Colonic mucosa (tissue), 4 donors: ENCODE results near the gene ODF2L. TPM values are rescaled to one million over a fixed set of nuclear protein-coding genes. Genes with fewer than 3 reads are reported as not detected.

ENCODE experiments used
- DNase-seq: peaks from one replicate; pipeline ENCODE4 v3.0.0-alpha.2; 2020
- H3K27ac ChIP-seq: fragments of 200-600 bp; one replicate; pipeline ENCODE4 v1.8.0; 2021
- H3K27me3 ChIP-seq: fragments of 200-600 bp; one replicate; pipeline ENCODE4 v1.8.0; 2021
- H3K36me3 ChIP-seq: fragments of 200-600 bp; one replicate; pipeline ENCODE4 v1.8.0; 2021
- H3K4me1 ChIP-seq: fragments of 200-600 bp; one replicate; pipeline ENCODE4 v1.8.0; 2021; ENCODE audit warnings: mild to moderate bottlenecking
- H3K4me3 ChIP-seq: fragments of 200-600 bp; one replicate; pipeline ENCODE4 v1.8.0; 2021
- H3K9ac ChIP-seq, 2 donors: one replicate each; pipeline ENCODE4 v1.7.0; 2013; ENCODE audit warnings: control low read depth in 2 of 2, low read depth in 2 of 2, low read length in 2 of 2
- H3K9me3 ChIP-seq: fragments of 200-600 bp; one replicate; pipeline ENCODE4 v1.8.0; 2021
- intact Hi-C: fragments of 100-400 bp; cut with DNase I; formaldehyde crosslinking; loops from one replicate; pipeline ENCODE4 v1.14.1; 2022
- total RNA-seq, 2 donors: library from RNA; stranded (reverse); fragmentation: NEBNext Ultra II Directional in 1 of 2; extraction: Animal tissue kit (Norgen Biotek cat#: 25700) in 1 of 2; gene quantifications; one replicate each; pipeline ENCODE4 v1.2.1, GENCODE V29; 2021
- TF ChIP-seq, protein P1 (sequence below): fragments of 200-600 bp; IDR thresholded peaks from one replicate; pipeline ENCODE4 v1.8.0; 2022; ENCODE audit warnings: antibody characterized with exemption, mild to moderate bottlenecking
- donor health status: healthy.
- donor health status: DM: no; HTN: no; CAD: no.
- donor health status: DM: no; HTN: no; CAD: no.

Gene ODF2L
- total RNA-seq, 2 donors from 2014 or later: 21.9 to 35.9 TPM

DNA sequence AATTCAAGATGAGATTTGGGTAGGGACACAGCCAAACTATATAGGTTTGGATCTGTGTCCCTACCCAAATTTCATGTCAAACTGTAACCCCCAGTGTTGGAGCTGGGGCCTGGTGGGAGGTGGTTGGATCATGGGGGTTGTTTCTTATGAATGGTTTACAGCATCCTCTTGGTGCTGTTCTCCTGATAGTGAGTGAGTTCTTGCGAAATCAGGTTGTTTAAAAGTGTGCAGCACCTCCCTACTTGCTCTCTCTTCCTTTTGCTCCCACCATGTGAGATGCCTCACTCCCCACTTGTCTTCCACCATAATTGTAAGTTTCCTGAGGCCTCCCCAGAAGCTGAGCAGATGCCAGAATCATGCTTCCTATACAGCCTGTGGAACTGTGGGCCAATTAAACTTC lies 17.3 kb downstream of the ODF2L start:
- Histone ChIP-seq H3K36me3 (no peaks in the 10 kb centered on the region), H3K27ac (no peak overlapping the region), H3K4me1 (no peaks in the 10 kb centered on the region), H3K27me3 (no peaks in the 10 kb centered on the region), H3K4me3 (no peak overlapping the region), H3K9ac (no peak overlapping the region), H3K9me3 (no peaks in the 10 kb centered on the region)
- DNase-seq: no peak
- intact Hi-C loops: no loop called here
- TF ChIP-seq, protein P1, sequence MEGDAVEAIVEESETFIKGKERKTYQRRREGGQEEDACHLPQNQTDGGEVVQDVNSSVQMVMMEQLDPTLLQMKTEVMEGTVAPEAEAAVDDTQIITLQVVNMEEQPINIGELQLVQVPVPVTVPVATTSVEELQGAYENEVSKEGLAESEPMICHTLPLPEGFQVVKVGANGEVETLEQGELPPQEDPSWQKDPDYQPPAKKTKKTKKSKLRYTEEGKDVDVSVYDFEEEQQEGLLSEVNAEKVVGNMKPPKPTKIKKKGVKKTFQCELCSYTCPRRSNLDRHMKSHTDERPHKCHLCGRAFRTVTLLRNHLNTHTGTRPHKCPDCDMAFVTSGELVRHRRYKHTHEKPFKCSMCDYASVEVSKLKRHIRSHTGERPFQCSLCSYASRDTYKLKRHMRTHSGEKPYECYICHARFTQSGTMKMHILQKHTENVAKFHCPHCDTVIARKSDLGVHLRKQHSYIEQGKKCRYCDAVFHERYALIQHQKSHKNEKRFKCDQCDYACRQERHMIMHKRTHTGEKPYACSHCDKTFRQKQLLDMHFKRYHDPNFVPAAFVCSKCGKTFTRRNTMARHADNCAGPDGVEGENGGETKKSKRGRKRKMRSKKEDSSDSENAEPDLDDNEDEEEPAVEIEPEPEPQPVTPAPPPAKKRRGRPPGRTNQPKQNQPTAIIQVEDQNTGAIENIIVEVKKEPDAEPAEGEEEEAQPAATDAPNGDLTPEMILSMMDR: no peak

GRCh38 chr1:86377341-86377740 lies 18.8 kb downstream of the ODF2L start:
- no peaks in the 10 kb centered on the region for H3K36me3 ChIP-seq
- no peak overlapping the region for H3K4me3 ChIP-seq
- no peak overlapping the region for H3K9ac ChIP-seq
- intact Hi-C loops: no loop called here
- H3K9me3 ChIP-seq: no peaks in the 10 kb centered on the region
- H3K27me3 ChIP-seq: no peaks in the 10 kb centered on the region
- no peak for DNase-seq
- TF ChIP-seq, protein P1: no peak
- H3K4me1 ChIP-seq: no peaks in the 10 kb centered on the region
- H3K27ac ChIP-seq: no peak overlapping the region

- intact Hi-C loops: no loop called here
- DNase-seq: no peak
- Histone ChIP-seq H3K36me3 (no peaks in the 10 kb centered on the region), H3K4me3 (no peak overlapping the region), H3K9me3 (no peaks in the 10 kb centered on the region), H3K4me1 (no peaks in the 10 kb centered on the region), H3K9ac (no peak overlapping the region), H3K27ac (no peak overlapping the region), H3K27me3 (no peaks in the 10 kb centered on the region)
- TF ChIP-seq, protein P1: no peak
These were observed 20.4 kb downstream of the ODF2L start for GRCh38 chr1:86375688-86376087.

GRCh38 chr1:86370601-86371022 lies 25.5 kb downstream of the ODF2L start:
- H3K36me3 ChIP-seq: no peaks in the 10 kb centered on the region
- no peak overlapping the region for H3K9ac ChIP-seq
- no peaks in the 10 kb centered on the region for H3K27me3 ChIP-seq
- no peak overlapping the region for H3K4me3 ChIP-seq
- no peaks in the 10 kb centered on the region for H3K4me1 ChIP-seq
- H3K27ac ChIP-seq: no peak overlapping the region
- intact Hi-C loops: no loop called here
- TF ChIP-seq, protein P1: no peak
- no peaks in the 10 kb centered on the region for H3K9me3 ChIP-seq
- DNase-seq: no peak

DNA sequence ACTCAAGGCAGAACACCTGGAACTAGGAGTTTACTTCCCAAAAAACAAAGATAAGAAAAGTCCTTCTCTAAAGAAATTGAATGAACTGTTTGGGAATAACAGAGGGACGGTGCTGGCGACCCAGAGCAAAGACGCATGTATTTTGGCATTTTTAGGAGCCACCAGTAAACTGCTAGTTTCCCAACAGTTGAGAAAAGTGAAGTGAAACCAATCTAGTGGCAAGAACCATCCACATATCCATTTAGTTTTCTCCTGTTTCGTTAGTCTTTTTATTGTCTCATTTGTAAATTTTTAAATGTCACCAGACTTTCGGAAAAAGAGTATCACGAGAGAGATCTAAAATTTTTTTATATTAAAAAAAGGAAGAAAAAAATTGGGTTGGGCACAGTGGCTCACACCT lies 30.2 kb downstream of the ODF2L start:
- Histone ChIP-seq H3K9ac (no peak overlapping the region), H3K36me3 (no peaks in the 10 kb centered on the region), H3K27ac (no peak overlapping the region), H3K9me3 (no peaks in the 10 kb centered on the region), H3K27me3 (no peaks in the 10 kb centered on the region), H3K4me3 (no peak overlapping the region), H3K4me1 (no peaks in the 10 kb centered on the region)
- TF ChIP-seq, protein P1: no peak
- intact Hi-C loops: no loop called here
- no peak for DNase-seq

DNA sequence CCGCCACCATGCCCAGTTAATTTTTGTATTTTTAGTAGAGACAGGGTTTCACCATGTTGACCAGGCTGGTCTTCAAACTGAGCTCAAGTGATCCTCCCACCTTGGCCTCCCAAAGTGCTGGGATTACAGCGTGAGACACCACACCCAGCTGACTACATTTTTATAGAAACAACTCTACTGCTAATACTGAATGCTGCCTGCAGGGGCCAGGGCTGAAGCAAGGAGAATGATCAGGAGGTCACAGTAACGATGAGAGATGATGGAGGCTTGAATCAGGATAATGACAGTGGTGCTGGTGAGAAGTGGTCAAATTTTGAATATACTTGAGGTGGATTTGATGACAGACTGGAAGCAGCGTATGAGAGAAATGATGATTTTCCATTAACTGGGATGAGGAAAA lies 33.3 kb downstream of the ODF2L start:
- H3K36me3 ChIP-seq: no peaks in the 10 kb centered on the region
- H3K4me1 ChIP-seq: no peaks in the 10 kb centered on the region
- no peak overlapping the region for H3K27ac ChIP-seq
- no peak overlapping the region for H3K9ac ChIP-seq
- no peaks in the 10 kb centered on the region for H3K9me3 ChIP-seq
- no peak overlapping the region for H3K4me3 ChIP-seq
- no peaks in the 10 kb centered on the region for H3K27me3 ChIP-seq
- no peak for DNase-seq
- intact Hi-C loops: no loop called here
- TF ChIP-seq, protein P1: no peak
